K562 (cell line): ENCODE results near the gene CBX3.

ENCODE experiments used
- CHCHD3 ChIP-seq: fragments of 250-450 bp; sonication (Bioruptor Pico); IDR thresholded peaks from 2 replicates; pipeline ENCODE4 v2.1.2; 2022; ENCODE audit warnings: mild to moderate bottlenecking
- TAF1 ChIP-seq: IDR thresholded peaks from 2 replicates; pipeline ENCODE4 v1.6.1; 2011; ENCODE audit warnings: mild to moderate bottlenecking, low read length, moderate library complexity; ENCODE audit not compliant: insufficient read depth, control insufficient read depth, severe bottlenecking; ENCODE audit errors: extremely low read depth

DNA sequence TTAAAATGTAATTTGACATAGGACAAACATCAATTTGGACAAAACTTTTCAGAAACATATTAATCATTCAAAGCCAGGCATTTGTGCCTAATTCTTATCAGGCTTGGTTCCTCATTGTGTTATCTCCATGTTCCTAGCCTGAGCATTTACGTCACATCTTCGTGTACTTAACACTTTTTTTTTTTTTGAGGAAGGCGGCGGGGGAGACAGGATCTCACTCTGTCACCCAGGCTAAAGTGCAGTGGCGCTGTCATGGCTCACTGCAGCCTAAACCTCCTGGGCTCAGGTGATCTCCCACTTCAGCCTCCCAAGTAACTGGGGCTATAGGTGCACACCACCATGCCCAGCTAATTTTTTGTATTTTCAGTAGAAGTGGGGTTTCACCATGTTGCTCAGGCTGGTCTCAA, 20.8 kb upstream of the CBX3 start:
- TF ChIP-seq TAF1, result no peak
- TF ChIP-seq CHCHD3 (CRISPR knock-in tag), result no peak
